Right renal pelvis (tissue), 4 donors: ENCODE data around the gene SALL1. TPM values are rescaled to one million over a fixed set of nuclear protein-coding genes. Genes with fewer than 3 reads are reported as not detected.

Experiments used
- DNase-seq, 4 donors: peaks; one replicate each; pipeline ENCODE4 v3.0.0-alpha.2; 2013; ENCODE audit warnings: low read depth in 4 of 4, low spot score in 3 of 4, missing footprints in 1 of 4
- polyA plus RNA-seq, 4 donors: library from polyadenylated mRNA; unstranded; fragments of 120-200 nt; gene quantifications; one replicate each; pipeline ENCODE4 v1.2.1, GENCODE V29; 2013; ENCODE audit not compliant: insufficient read length in 4 of 4

The SALL1 gene
- 100 to 1,000 TPM; 104 to 115 (median 111) TPM for polyA plus RNA-seq

DNA sequence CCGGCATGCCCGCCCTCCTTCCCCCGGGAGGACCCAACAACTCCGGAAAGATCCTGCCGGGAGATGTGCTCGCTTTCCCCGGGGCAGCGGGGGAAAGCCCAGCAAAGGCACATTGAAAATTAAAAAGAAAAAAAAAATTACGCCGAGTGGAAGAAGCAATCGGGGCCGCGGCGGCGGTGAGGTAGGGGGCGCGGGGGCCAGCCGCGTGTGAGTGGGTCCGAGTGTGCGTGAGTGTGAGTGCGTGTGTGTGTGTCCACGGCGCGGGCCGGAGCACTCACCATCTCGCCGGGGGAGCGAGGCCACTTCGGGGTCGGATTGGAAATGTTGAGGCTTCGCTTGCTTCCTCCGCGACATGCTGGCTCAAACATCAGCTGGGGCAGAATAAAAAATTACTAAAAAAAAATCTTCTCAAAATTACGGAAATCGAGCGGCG, at the start of gene SALL1:
SALL1 (minus strand) TSS at position 383 of the 433 bp plus-strand sequence; CDS start at position 354, 29 bp downstream.
- DNase-seq, result no peak

DNA sequence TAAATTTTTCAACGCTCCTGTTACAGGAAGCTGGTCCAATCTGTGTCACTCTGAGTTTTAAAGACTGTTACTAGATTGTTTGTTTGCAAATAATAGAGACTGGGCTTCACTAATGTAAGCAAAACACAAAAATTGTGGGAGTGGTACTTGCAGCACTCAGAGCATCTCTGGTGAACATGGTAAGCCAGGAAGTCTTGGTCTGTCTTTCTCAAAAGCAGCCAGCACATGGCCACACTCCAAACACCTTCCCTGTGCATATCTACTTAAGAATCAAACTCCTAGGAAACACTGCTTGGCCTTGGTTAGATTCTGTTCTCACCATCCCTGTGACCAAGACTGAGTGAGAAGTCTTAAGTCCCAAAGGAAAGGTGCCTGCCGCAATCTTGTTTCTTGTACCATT, 49.7 kb upstream of the SALL1 start:
- no peak for DNase-seq

DNA sequence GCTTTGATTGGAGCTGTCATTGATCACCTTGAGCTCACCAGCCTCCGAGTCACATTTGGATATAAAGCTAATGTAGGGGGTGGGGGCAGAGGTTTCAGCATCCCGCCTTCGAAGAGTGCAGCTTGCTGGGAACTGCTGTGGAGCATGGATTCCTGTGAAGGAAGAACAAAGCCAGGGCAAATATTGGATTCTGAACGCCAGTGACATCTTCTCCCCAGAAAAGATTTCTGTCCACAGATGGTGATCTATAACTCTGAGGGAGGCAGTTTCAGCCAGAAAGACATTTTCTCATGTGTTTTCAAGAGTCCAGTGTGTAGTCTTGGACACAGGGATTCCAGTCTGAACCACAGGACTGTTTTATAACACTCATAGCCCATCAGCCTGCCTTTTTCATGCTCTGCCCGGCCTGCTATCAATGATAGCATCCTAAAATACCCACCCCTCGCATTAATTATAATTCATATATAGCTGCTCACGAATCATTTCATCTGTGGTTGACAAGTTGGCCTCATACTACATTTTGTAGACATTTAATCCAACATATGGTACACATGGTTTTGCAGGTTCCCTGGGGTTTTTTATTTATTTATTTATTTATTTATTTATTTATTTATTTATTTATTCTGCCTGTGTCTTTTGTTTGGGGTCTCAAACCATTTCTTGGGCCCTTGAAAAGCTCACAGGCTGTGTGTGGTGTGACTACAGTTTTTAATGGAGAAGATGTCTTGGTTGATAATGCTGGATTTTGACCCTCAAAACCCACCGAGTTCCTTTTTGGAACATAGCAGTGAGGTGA, 47.1 kb upstream of the SALL1 start:
- no peak for DNase-seq

DNA sequence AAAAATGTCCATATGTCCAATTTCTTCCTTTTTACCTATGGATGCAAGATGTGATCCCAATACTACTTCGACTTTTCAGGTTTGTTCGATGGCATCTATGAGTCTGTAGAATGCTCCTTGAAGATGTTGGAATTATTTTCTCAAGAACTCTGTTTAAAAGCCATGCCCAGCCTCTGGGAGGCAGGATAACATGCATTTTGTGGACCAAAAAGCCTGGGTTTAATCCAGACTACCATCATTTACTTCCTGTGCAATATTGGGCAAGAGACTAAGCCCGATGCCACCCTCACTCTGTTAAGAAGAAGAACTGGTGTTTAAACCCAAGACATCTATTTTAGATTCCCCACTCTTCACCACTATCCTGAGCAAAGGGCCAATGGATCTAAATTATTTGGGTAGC, 42.8 kb upstream of the SALL1 start:
- DNase-seq, result no peak

DNA sequence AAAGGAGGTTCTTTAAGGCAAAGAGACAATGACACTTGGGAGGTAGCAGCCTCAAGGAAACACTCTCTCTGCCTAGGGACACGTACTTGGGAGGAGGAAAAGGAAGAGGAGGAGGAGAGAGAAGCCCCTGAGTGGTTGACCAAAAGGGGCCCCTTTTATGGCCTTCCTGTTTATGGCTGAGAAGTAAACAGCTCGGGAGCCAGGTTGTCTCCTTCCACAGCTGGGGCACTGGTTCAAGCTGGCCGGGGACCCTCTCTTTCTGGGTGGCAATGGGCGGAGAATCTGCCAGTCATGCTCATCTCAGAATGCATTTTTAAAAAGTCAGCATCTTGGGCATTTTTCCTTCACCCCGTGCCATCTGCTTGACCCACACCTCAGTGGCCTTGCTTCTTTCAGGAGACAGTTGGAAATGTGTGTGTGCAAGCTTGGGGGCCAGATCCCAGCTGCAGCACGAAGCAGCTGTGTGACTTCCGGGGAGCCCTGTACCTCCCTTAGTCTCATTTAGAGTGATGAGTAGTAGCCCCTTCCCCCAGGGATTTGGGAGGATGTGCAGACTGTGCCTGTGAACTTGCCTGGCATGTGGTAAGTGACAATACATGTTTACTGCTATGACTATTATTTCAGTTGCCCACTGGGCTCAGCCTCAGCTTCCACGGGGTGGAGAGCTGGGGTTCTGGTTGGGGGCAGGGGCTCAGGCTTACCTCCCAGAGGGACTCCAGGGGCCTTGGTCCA, 33.8 kb upstream of the SALL1 start:
- no peak for DNase-seq

DNA sequence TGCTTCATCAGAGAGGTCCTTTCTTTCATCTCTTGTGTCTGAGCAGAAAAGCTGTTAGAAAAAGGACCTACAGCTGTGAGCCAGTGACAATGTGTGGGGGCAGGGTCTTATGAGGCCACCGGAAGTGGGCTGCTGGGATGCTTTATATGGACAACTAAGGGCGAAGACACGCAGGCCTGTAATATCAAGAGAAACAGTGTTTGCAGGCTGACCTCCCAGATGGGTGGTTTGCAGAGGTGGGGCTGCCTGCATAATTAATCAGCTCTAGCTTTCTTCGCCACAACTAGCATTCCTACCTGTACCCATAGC, 30.4 kb upstream of the SALL1 start:
- no peak for DNase-seq

DNA sequence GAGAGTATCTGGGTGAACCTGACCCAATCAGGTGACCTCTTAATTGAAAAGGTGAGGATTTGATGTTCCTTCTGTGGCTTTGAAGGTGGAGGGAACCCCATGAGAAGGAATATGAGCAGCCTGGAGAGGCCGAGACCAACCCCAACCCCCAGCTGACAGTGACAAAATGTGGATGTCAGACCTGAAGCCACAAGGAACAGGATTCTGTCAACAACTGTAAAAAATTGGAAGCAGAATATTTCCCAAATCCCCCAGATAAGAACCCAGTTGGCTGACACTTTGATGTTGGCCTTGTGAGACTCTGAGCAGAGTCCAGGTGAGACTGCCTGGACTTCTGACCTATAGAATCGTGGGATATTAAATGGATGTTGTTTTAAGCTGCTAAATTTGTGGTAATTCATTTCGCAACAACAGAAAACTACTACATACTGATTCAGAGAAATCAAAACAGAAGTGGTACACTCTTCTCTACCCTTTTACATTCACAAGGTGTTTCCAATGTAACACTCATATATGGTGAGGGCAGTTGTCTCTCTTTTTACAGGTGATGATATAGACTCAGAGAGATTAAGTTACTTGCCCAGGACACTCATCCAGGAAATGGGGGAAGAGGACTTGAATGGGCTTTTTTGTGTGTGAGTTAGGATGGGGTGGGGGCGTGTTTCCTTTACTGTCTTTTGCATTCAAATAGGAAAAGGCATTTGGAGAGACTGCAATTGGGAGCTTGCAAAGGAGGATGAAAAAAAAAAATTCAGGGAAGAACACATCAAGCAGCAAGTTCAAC, 29.8 kb upstream of the SALL1 start:
- no peak for DNase-seq

DNA sequence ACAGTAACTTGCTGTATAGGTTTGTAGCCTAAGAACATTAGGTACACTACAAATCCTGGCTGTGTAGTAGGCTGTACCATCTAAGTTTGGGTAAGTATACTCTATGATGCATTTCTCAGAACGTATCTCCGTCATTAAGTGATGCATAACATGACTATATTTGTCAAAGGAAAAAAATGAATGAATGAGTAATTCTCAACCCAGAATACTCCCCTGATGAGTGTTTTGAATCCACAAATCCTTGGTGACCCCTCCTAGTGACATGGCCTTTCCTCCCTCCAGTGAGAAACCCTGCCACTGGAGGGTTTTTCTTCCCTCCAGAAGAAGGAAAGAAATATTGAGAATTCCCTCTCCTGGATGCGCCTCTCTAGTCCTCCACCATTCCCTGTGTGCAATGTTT, 24.0 kb upstream of the SALL1 start:
- no peak for DNase-seq

DNA sequence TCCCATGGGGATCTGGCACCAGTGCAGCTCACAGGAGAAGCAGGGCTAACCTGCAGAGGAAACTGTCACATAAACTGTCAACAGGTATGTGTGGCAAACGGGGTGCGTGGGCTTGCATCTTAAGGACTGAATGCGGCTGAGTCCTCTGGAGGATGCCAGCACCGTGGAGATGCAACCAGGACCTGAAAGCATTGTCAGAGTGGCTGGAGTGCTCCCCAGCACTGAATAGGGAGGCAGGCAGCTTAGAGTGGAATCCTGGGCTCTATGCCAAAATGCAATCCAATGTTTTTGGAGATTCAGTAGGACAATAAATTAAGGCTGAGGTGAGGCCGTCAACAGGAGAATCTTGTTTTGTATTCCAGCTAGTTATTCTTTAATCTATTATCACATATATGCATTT, 21.3 kb upstream of the SALL1 start:
- DNase-seq, result no peak

DNA sequence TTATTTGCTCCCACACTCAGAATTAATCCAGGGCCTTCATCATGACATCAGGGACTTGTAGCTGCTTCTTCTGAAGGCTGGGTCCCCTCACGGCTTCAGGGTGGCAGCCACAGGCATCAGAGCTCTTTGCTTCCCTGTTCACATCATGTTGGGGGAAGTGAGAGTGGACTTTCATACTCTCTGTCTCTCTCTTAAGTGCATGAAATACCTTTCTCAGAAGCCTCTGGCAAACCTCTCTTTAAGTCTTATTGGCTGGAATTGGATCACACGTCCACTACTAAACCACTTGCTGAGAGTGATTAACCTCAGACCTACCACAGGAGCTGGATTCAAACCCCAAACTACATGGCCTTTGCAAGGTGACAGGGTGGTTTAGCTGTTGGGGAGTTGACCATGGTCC, 17.7 kb upstream of the SALL1 start:
- DNase-seq, result no peak

DNA sequence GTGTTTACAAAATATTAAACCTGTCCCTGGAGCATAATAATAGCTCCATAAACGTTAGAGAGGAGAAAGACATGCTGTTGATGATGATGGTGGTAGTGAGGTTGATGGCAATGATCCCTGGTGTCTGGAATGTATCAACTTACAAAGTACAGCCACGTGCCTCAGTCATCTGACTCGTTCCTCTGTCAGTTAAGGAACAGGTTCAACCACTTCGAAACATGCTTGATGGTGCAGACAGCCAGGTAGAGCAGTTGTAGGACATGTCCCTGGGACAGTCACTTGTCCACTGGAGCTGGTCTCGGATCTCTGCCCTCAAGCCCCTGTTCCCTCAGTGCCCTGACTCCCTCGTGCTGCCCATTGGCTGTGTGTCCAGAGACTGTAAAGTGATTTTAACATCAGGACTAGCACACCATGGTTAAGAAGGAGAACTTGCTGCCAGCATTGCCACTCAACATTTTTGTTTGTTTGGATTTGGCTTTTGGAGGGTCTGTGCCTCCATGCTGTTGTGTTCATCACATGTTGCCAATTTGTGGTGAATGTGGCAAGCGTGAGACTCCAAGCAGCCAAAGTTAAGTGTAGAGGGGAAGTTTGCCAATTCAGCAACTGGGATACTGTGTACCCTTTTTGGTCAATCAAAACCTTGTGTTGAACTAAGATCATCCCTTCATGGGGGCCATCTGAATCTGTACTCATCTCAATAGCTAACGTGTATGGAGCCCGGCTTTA, 16.3 kb upstream of the SALL1 start:
- no peak for DNase-seq

DNA sequence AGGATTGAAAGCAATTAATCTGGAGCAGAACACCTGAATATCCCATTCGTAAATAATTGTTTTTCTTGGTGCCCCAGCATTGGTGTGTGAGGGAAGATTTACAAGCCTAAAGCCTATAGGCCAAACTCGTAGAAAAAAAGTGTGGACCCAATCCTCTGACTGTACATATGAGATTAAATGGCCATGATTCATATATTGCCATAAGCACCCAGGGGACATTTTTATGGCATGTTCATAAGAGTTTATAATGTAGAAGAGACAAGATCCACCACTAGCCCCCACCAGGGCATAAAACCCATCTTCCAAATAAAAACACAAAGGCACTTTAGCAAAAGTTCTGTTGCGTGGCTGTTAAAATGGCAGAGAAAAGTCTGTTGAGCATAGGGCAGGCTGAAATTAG, 15.5 kb upstream of the SALL1 start:
- no peak for DNase-seq

DNA sequence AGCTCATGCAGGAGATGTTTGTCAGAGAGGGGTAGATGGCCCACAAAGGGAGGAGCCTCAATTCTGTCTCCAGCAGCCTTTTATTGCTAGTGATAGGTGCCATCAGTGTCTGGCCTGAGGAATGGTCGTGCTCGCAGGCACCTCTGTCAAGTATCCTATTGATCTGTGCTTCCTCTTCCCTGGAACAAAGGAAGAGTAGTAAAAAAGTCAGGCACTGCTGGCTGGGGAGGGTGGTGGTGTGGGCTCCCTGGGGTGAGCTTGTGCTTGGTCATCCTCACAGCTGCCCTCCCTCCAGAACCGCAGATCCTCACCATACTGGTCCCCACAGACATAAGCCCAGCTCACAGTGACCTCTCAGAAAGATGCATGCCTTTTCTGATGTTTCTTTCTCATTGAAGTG, 15.0 kb upstream of the SALL1 start:
- DNase-seq, result no peak

DNA sequence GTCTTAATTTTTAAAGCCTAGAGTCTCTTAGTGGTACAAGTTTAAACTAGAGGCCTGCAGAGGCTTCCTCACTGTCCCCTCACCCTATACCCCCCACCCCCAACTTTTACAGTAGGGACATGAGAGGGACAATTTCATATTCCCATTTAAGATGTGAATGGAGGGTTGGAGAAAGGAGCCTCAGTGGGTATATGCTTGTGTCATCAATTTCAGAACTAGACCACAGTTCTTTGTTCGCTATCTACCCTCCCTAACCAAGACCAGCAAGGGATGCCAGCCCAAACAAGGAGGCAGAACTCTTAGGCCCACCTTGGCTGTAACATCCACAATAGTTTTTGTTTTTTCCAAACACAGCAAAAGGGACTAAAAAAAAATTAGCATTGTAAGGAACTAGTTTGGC, 14.0 kb upstream of the SALL1 start:
- DNase-seq, result no peak

DNA sequence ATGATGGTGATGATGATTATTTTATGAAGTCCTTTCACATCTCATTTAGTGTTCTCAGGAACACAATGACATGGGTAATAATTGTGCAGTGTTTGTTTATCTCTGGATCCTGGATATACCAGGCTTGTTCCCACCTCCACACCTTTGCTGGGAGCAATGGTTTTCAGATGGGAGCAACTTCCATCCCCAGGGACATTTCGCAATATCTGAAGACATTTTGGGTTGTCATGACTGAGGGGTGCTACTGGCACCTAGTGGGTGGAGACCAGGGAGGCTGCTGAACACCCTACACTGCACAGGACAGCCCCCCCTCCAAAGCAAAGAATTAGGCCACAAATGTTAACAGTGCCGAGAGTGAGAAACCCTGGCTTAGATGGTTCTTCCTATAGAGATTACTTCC, 13.5 kb upstream of the SALL1 start:
- DNase-seq, result no peak

DNA sequence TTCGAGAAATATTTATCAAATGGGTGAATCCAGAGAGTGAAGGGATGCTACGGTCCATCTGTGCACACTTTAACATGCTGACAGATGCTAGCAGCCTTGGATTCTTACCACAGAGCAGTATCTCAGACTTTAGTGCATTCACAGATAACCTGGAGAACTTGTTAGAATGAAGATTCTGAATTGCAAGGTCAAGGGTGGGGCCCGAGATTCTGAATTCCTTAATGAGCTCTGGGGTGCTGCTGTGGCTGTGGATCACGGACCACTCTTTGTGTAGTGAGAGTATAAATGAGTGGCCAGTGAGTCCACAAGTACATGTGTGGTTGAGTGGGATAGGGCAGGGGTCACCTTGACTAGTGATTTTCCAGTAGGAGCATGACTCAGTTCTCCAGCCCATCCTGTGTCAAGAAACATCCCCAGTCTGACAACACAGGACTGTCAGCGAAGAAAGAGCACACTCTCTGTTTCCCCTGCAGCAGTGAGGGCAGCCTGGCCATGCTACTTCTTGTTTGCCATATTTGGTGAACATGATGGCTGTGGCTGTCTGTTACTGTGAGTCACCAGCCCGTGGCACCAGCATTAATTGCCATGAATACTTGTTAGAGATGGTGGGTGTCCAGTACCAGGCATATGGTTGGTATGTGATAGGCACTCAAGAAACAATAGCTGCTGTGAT, 13.0 kb upstream of the SALL1 start:
- DNase-seq, result no peak

DNA sequence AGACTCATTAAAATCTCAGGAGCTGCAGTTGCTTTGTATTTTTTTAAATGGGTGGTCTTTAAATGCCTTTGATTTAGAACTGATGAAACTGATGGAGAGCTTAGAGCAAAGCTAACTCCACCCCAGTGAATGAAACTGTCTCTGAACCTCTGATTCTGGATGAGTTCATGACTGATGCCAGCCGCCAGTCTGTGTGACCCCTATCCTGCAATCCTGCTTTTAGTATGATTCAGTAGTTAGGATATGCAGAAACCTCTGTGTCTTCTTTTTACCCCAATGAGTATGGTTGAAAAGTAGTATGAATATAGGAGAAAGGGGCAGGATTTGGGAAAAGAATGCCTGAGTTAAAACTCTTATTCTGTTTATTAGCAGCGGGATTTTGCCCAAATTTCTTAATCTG, 12.3 kb upstream of the SALL1 start:
- DNase-seq, result no peak

DNA sequence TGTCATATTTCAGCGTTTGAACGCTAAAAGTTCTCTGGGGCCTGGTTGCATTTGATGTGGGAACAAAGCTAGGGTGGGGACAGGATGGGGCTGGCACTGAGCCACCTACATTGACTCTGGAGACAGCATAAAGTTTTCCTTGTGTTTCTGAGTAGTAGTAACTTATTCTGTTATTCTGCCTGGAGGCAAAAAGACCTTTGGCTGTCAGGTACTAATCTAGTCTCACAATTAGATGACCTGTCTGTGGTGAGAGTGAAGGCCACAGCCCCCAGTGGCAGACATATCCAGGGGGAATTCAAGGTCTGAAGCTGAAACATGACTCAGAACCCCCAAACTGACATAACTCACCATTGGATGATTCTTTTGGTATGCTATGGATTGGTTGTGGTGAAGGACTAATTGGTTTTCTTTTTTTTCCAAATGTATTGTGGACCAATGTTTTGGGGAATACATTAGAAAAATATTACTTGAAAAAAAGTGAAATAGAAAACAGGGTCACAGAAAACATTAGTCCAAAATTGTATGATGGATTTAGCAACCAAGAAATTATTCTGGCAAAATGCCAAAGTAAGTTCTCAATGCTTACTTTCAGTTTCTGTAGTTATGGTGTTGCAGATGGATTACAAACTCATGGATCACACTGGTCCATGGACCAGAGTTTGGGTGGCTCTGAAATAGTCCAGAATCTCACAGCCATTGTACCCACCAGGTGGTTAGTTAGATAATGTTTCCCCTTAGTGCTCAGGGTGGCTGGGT, 10.5 kb upstream of the SALL1 start:
- DNase-seq, result no peak

DNA sequence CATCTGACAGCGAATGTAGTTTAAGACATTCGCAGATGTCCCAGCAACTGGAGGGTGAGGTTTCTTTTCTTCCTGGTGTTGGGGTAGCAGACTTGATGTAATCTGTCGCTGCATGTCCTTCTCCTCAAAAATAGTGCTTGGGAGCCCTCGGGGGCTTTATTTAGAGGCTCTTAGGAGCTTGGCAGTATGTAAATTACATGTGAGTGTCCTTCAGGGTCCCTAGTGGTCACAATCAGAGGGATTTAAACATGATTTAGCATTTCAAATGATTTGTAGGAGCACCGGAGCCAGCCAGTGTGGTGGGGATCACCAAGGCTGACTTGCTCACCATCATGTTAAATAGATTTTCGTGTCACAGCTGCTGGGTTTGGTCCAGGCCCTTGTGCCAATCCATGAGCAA, 8.8 kb upstream of the SALL1 start:
- no peak for DNase-seq

DNA sequence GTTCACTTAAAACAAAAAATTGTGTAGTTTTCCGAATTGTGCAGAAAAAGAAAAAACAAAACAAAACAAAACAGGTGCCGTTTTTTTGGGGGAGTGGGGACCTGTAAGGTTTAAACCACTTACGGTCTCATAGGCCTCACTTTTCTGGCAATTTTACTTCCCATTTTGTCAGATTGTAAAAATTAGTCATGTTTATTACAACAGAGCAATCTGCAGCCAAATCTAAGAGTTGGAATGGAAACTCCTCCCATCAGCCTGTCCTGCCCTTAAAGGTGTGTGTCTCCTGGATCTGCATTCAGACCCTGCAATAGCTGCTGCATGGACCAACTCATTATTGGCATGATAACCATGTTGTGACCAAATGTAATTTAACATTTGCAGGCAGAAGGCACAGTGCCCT, 8.2 kb upstream of the SALL1 start:
- no peak for DNase-seq
